ENCODE results near the gene AMBRA1.

DNA sequence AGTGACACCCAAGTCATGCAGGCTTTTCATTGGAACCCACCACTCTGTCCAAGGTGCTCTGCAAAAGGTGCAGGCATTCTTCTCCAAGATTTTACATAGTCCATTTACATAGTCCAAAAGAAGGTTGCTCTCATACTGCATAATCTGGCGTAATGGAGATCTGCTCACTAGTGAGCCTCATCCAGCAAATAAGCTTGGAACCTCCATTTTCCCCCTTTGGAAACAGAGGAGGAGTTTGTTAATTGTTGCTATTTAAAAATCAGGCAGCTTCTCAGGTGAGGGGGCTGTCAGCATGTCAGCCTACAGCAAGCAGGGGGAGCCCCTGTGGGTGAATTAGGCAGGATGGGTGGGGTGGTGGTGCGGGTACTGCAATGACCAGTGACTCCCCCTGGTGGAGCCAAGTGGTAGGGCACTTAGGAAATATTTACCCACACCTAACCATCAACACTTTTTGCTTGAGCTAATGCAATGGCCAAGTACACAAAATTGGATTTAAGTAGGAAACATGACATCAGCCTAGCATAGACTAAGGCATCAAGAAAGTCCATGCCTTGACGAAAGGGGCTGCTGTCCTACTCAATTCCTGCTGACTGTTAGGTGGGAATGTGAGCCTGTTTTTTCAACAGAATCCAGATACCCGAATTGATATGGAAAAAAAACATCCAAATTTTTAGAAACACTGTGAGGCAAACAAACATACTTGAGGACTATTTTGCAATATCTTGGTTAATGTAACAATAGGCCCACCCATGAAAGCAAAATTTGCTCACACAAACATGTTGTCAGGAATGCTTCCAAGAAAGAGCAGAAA, 64.5 kb downstream of the AMBRA1 start:
- TF ChIP-seq, protein P1, sequence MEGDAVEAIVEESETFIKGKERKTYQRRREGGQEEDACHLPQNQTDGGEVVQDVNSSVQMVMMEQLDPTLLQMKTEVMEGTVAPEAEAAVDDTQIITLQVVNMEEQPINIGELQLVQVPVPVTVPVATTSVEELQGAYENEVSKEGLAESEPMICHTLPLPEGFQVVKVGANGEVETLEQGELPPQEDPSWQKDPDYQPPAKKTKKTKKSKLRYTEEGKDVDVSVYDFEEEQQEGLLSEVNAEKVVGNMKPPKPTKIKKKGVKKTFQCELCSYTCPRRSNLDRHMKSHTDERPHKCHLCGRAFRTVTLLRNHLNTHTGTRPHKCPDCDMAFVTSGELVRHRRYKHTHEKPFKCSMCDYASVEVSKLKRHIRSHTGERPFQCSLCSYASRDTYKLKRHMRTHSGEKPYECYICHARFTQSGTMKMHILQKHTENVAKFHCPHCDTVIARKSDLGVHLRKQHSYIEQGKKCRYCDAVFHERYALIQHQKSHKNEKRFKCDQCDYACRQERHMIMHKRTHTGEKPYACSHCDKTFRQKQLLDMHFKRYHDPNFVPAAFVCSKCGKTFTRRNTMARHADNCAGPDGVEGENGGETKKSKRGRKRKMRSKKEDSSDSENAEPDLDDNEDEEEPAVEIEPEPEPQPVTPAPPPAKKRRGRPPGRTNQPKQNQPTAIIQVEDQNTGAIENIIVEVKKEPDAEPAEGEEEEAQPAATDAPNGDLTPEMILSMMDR (IDR thresholded peaks at IDR 0.05) = peak; percentile 86 to 96 (median 92)
- TF ChIP-seq POLR2A (IDR thresholded peaks at IDR 0.05) = no peak
